Heart left ventricle (tissue), 13 donors: ENCODE data around the gene SEC61G.

Source experiments
- CTCF ChIP-seq, 12 donors: fragments of 200-600 bp; sonication (generic) in 4 of 12; IDR thresholded peaks; one replicate each; pipeline versions ENCODE4 v1.5.0 to v1.8.0; 2018 to 2022; ENCODE audit warnings: antibody characterized with exemption in 12 of 12, mild to moderate bottlenecking in 5 of 12
- POLR2A ChIP-seq, 2 donors: fragments of 450-650 bp; IDR thresholded peaks; one replicate each; pipeline ENCODE4 v1.6.1; 2017; ENCODE audit warnings: antibody characterized with exemption in 2 of 2, mild to moderate bottlenecking in 2 of 2, moderate library complexity in 2 of 2
- donor health status: ischemic (EF 13 %, LVEDD 7.1; RV severe dilation, severe dysfunction).
- donor health status: DM: no; HTN: yes; CAD: no.
- donor health status: DM: no; HTN: no; CAD: no.
- donor health status: ischemic (EF 25% LVEDD 6.9; RV normal size, moderate dysfunction).
- donor health status: ischemic (EF 25% LVEDD 5.7; RV mildly dilated, moderate dysfunction).
- donor health status: ischemic (EF 35%, LVEDD 5.7; RV mildly dilated, moderate dysfunction).
- donor health status: nonischemic (EF 11% LVEDD 7.7; RV severe dilation, severe dysfunction).
- donor health status: DM: yes; HTN: yes; CAD: no.
- donor health status: PGD.
- donor health status: ischemic (EF 29% LVEDD 5.4; RV normal size, mild dysfunction).
- donor health status: nonischemic (EF 23%, LVEDD 6.1; RV moderate dilation, normal function).

GRCh38 chr7:54728411-54728810, 30.6 kb downstream of the SEC61G start:
- no peak for TF ChIP-seq CTCF (IDR thresholded peaks at IDR 0.05)
- TF ChIP-seq POLR2A (IDR thresholded peaks at IDR 0.05) = no peak
